HG02981 (cell line): ENCODE data around the gene SCAF4.
A peak's percentile ranks its signal among the peaks of the same experiment; 100 is the strongest.
"Not testable (repeated sequence)": the region's sequence is repeated elsewhere in the genome, so short reads cannot be mapped to it uniquely, and the experiment has no call there.

Source experiments
- ATAC-seq: cut with Tn5 transposase; IDR thresholded peaks from one replicate; pipeline ENCODE4 v1.9.1; 2021; ENCODE audit warnings: mild to moderate bottlenecking, moderate library complexity; ENCODE audit not compliant: unreplicated experiment

SCAF4 gene

GRCh38 chr21:31731857-31732596 is at the start of gene SCAF4:
Gene SCAF4, minus strand, starts transcription at chr21:31732118. Its CDS starts 426 bp downstream, at chr21:31731692.
- ATAC-seq, result peak; percentile 77

GRCh38 chr21:31780944-31781343 is 49.0 kb upstream of the SCAF4 start:
- no peak for ATAC-seq

GRCh38 chr21:31778546-31778945 is 46.6 kb upstream of the SCAF4 start:
- ATAC-seq, result no peak

- ATAC-seq, result no peak
Measured at GRCh38 chr21:31777857-31778256, 45.9 kb upstream of the SCAF4 start.

GRCh38 chr21:31774031-31774430 is 42.1 kb upstream of the SCAF4 start:
- ATAC-seq, result no peak

- peak; percentile 95 for ATAC-seq
Measured at GRCh38 chr21:31772674-31773555, 41.0 kb upstream of the SCAF4 start.

GRCh38 chr21:31771685-31772084 is 39.8 kb upstream of the SCAF4 start:
- no peak for ATAC-seq

- no peak for ATAC-seq
Measured at GRCh38 chr21:31768710-31769109, 36.8 kb upstream of the SCAF4 start.

- ATAC-seq, result no peak
Measured at GRCh38 chr21:31766899-31767298, 35.0 kb upstream of the SCAF4 start.

GRCh38 chr21:31765850-31766249 is 33.9 kb upstream of the SCAF4 start:
- ATAC-seq, result not testable (repeated sequence)

GRCh38 chr21:31760931-31761330 is 29.0 kb upstream of the SCAF4 start:
- no peak for ATAC-seq

GRCh38 chr21:31756787-31757186 is 24.9 kb upstream of the SCAF4 start:
- no peak for ATAC-seq

GRCh38 chr21:31755027-31755426 is 23.1 kb upstream of the SCAF4 start:
- ATAC-seq, result no peak

- ATAC-seq, result no peak
Measured at GRCh38 chr21:31754708-31754960, 22.7 kb upstream of the SCAF4 start.

GRCh38 chr21:31753949-31754707 is 22.2 kb upstream of the SCAF4 start:
- no peak for ATAC-seq

GRCh38 chr21:31752967-31753366 is 21.0 kb upstream of the SCAF4 start:
- no peak for ATAC-seq

GRCh38 chr21:31752352-31752751 is 20.4 kb upstream of the SCAF4 start:
- ATAC-seq, result no peak

- ATAC-seq, result no peak
Measured at GRCh38 chr21:31750843-31751242, 18.9 kb upstream of the SCAF4 start.

GRCh38 chr21:31744182-31744800 is 12.4 kb upstream of the SCAF4 start:
- no peak for ATAC-seq

- no peak for ATAC-seq
Measured at GRCh38 chr21:31743712-31744111, 11.8 kb upstream of the SCAF4 start.

GRCh38 chr21:31741116-31741515 is 9.2 kb upstream of the SCAF4 start:
- ATAC-seq, result no peak
